ENCODE measurements around the gene MTR.

MTR gene

GRCh38 chr1:236760480-236760879 lies 34.6 kb upstream of the MTR start:
- Histone ChIP-seq H4K20me1 (ENCODE audit: low read depth, low read length) (no peaks in the 10 kb centered on the region), H3K4me2 (ENCODE audit: low read depth, low read length, poor library complexity, severe bottlenecking) (no peak overlapping the region), H2AFZ (ENCODE audit: low read depth, low read length, severe bottlenecking) (no peak overlapping the region), H3K9ac (ENCODE audit: low read length) (no peak overlapping the region), H3K4me3 (ENCODE audit: insufficient read depth, low read length, poor library complexity, severe bottlenecking) (no peak overlapping the region), H3K36me3 (ENCODE audit: low read length) (no peaks in the 10 kb centered on the region), H3K27ac (ENCODE audit: low read depth, low read length) (no peak overlapping the region), H3K27me3 (ENCODE audit: low read length) (no peaks in the 10 kb centered on the region), H3K9me3 (ENCODE audit: insufficient read depth, low read length) (no peaks in the 10 kb centered on the region), H3K79me2 (ENCODE audit: insufficient read depth, low read length) (no peaks in the 10 kb centered on the region), H3F3A (ENCODE audit: insufficient read depth) (no peaks in the 10 kb centered on the region), H3K9me2 (replicated peaks; ENCODE audit: insufficient read depth, low read length) (no peaks in the 10 kb centered on the region)
- TF ChIP-seq EZH2phosphoT487 (conservative IDR thresholded peaks at IDR 0.05; ENCODE audit: low read length) (no peak), CTCF (IDR thresholded peaks at IDR 0.05; ENCODE audit: insufficient read depth, low read length, poor library complexity, severe bottlenecking) (no peak)

GRCh38 chr1:236760986-236761385 lies 34.1 kb upstream of the MTR start:
- no peaks in the 10 kb centered on the region for H3K9me2 ChIP-seq (replicated peaks; ENCODE audit: insufficient read depth, low read length)
- H3K9me3 ChIP-seq (ENCODE audit: insufficient read depth, low read length) = no peaks in the 10 kb centered on the region
- no peak overlapping the region for H2AFZ ChIP-seq (ENCODE audit: low read depth, low read length, severe bottlenecking)
- no peak for TF ChIP-seq EZH2phosphoT487 (conservative IDR thresholded peaks at IDR 0.05; ENCODE audit: low read length)
- TF ChIP-seq CTCF (IDR thresholded peaks at IDR 0.05; ENCODE audit: insufficient read depth, low read length, poor library complexity, severe bottlenecking) = no peak
- H3K9ac ChIP-seq (ENCODE audit: low read length) = no peak overlapping the region
- H3K27me3 ChIP-seq (ENCODE audit: low read length) = no peaks in the 10 kb centered on the region
- no peaks in the 10 kb centered on the region for H3F3A ChIP-seq (ENCODE audit: insufficient read depth)
- H3K4me2 ChIP-seq (ENCODE audit: low read depth, low read length, poor library complexity, severe bottlenecking) = no peak overlapping the region
- H3K79me2 ChIP-seq (ENCODE audit: insufficient read depth, low read length) = no peaks in the 10 kb centered on the region
- H4K20me1 ChIP-seq (ENCODE audit: low read depth, low read length) = no peaks in the 10 kb centered on the region
- H3K27ac ChIP-seq (ENCODE audit: low read depth, low read length) = no peak overlapping the region
- H3K36me3 ChIP-seq (ENCODE audit: low read length) = no peaks in the 10 kb centered on the region
- no peak overlapping the region for H3K4me3 ChIP-seq (ENCODE audit: insufficient read depth, low read length, poor library complexity, severe bottlenecking)

- Histone ChIP-seq H3K4me2 (ENCODE audit: low read depth, low read length, poor library complexity, severe bottlenecking) (no peak overlapping the region), H4K20me1 (ENCODE audit: low read depth, low read length) (no peaks in the 10 kb centered on the region), H3K9ac (ENCODE audit: low read length) (no peak overlapping the region), H3K27me3 (ENCODE audit: low read length) (no peaks in the 10 kb centered on the region), H3K36me3 (ENCODE audit: low read length) (no peaks in the 10 kb centered on the region), H3K9me2 (replicated peaks; ENCODE audit: insufficient read depth, low read length) (no peaks in the 10 kb centered on the region), H3K27ac (ENCODE audit: low read depth, low read length) (no peak overlapping the region), H3K79me2 (ENCODE audit: insufficient read depth, low read length) (no peaks in the 10 kb centered on the region), H2AFZ (ENCODE audit: low read depth, low read length, severe bottlenecking) (no peak overlapping the region), H3F3A (ENCODE audit: insufficient read depth) (no peaks in the 10 kb centered on the region), H3K9me3 (ENCODE audit: insufficient read depth, low read length) (no peaks in the 10 kb centered on the region), H3K4me3 (ENCODE audit: insufficient read depth, low read length, poor library complexity, severe bottlenecking) (no peak overlapping the region)
- TF ChIP-seq EZH2phosphoT487 (conservative IDR thresholded peaks at IDR 0.05; ENCODE audit: low read length) = no peak
- TF ChIP-seq CTCF (IDR thresholded peaks at IDR 0.05; ENCODE audit: insufficient read depth, low read length, poor library complexity, severe bottlenecking) = no peak
These were observed 33.5 kb upstream of the MTR start for GRCh38 chr1:236761397-236762132.

Measured in SU-DHL-6 (cell line).